ENCODE results near the gene EEFSEC. TPM values are rescaled to one million over a fixed set of nuclear protein-coding genes. Genes with fewer than 3 reads are reported as not detected.

Gene EEFSEC
- total and polyA plus RNA-seq, 2 of the 4 experiments (the other 2 are of a cell fraction) = 4.5 to 9.3 TPM

- H3K56ac ChIP-seq (ENCODE audit: extremely low read depth, insufficient read depth, low read length) = no peak overlapping the region
- no peak for TF ChIP-seq ELK1 (IDR thresholded peaks at IDR 0.05; ENCODE audit: borderline replicate concordance, low read depth, low read length)
- no peak for TF ChIP-seq CEBPB (IDR thresholded peaks at IDR 0.05; ENCODE audit: low read depth, low read length)
- TF ChIP-seq RFX5 (IDR thresholded peaks at IDR 0.05; ENCODE audit: low read depth, low read length) = no peak
These were observed 212.9 kb downstream of the EEFSEC start for GRCh38 chr3:128366136-128366535.

More at GRCh38 chr3:128366136-128366535, 212.9 kb downstream of the EEFSEC start:
- peak overlapping the region; percentile 18 for H2AFZ ChIP-seq (replicated peaks; ENCODE audit: low read length, poor library complexity)
- DNase-seq (no peak), ATAC-seq (ENCODE audit: low read depth) (no peak; the same call in 1 of the 2 replicates)
- no peaks in the 10 kb centered on the region for H3K27me3 ChIP-seq (ENCODE audit: control insufficient read depth, insufficient read depth, low read length)
- 0 out of 2 replicates have a peak, but pooled peaks cover 1% of the 10 kb centered on the region for H3K36me3 ChIP-seq (ENCODE audit: control insufficient read depth, insufficient read depth, low read length)
- no peak overlapping the region for H3K23ac ChIP-seq (ENCODE audit: low read depth, low read length)
- dilution Hi-C loops (cut with HindIII; ENCODE audit: low sequenced_read_pairs, unreplicated experiment) = no loop called here
- no peak overlapping the region for H4K8ac ChIP-seq (ENCODE audit: low read depth in 2 of 2, low read length in 2 of 2)
- H4K91ac ChIP-seq (ENCODE audit: insufficient read depth, low read depth, low read length) = no peak overlapping the region
- no peaks in the 10 kb centered on the region for H3K79me1 ChIP-seq (ENCODE audit: low read depth in 1 of 2, low read length in 2 of 2)
- no CpG with 5 or more reads among the region's 2 CpGs for WGBS, 2 experiments (ENCODE audit: extremely low coverage in 2 of 2, insufficient read length in 1 of 2)
- in situ Hi-C loops (cut with MboI; ENCODE audit: low sequenced_read_pairs) = no loop called here
- no peak overlapping the region for H2AK5ac ChIP-seq (ENCODE audit: low read depth, low read length)
- peaks cover under 1% of the 10 kb centered on the region for H3K4me1 ChIP-seq (ENCODE audit: control insufficient read depth, insufficient read depth, low read length)
- H3K4ac ChIP-seq (ENCODE audit: low read depth, low read length) = no peak overlapping the region
- no TSS peak for BruUV-seq (replicated peaks)
- POLR2A ChIA-PET (ENCODE audit: unreplicated experiment) = no interaction called here
- no peak overlapping the region for H3K18ac ChIP-seq (ENCODE audit: low read depth, low read length)
- H2BK5ac ChIP-seq (ENCODE audit: low read depth, low read length, poor library complexity, severe bottlenecking) = no peak overlapping the region
- H3K14ac ChIP-seq (replicated peaks; ENCODE audit: low read depth, low read length) = no peak overlapping the region
- H3K9me1 ChIP-seq (ENCODE audit: insufficient read depth, low read length) = peaks cover 13% of the 10 kb centered on the region; the same call in 1 of the 2 replicates
- H3K27ac ChIP-seq (ENCODE audit: insufficient read depth, low read length) = no peak overlapping the region
- no peaks in the 10 kb centered on the region for H4K20me1 ChIP-seq (ENCODE audit: insufficient read depth, low read length)
- no peak overlapping the region for H3K4me2 ChIP-seq (ENCODE audit: low read depth, low read length)
- CTCF ChIA-PET = no interaction called here
- no peak overlapping the region for H4K5ac ChIP-seq (ENCODE audit: low read depth, low read length)
- no peak overlapping the region for H3K9ac ChIP-seq (ENCODE audit: low read depth, low read length)
- no peak overlapping the region for H3K4me3 ChIP-seq (ENCODE audit: insufficient read depth, low read depth, low read length)
- no peak overlapping the region for H2BK15ac ChIP-seq (ENCODE audit: low read depth, low read length)
- intact Hi-C loops (cut with micrococcal nuclease) = no loop called here
- no peak overlapping the region for H2BK120ac ChIP-seq (ENCODE audit: low read depth, low read length)
- no peaks in the 10 kb centered on the region for H3K9me3 ChIP-seq (ENCODE audit: control insufficient read depth, insufficient read depth, low read length)
- no peak overlapping the region for H2AK9ac ChIP-seq (replicated peaks; ENCODE audit: low read depth, low read length, poor library complexity)
- H2BK20ac ChIP-seq (ENCODE audit: low read depth, low read length) = no peak overlapping the region
